Lung microvascular endothelial cell (primary cell): ENCODE measurements around the gene PPFIA4. TPM values are rescaled to one million over a fixed set of nuclear protein-coding genes. Genes with fewer than 3 reads are reported as not detected.

ENCODE experiments used
- DNase-seq, 2 donors: peaks; one replicate each; pipeline versions ENCODE4 v3.0.0 to v3.0.0-alpha.2; 2010; ENCODE audit warnings: low read depth in 2 of 2
- total RNA-seq: library from RNA; depleted of rRNA; stranded (reverse); fragments of >200 nt; gene quantifications from 2 replicates; pipeline ENCODE4 v1.2.1, GENCODE V29; 2014

Gene PPFIA4
- total RNA-seq, 1 donor from 2014 or later, result under 0.01 TPM

- DNase-seq, result no peak
These were observed 72.2 kb downstream of the PPFIA4 start for GRCh38 chr1:203098445-203098844.

GRCh38 chr1:203098914-203099520 lies 72.7 kb downstream of the PPFIA4 start:
- DNase-seq, result no peak

GRCh38 chr1:203099805-203100515 lies 73.7 kb downstream of the PPFIA4 start:
- no peak for DNase-seq

GRCh38 chr1:203100516-203100869 lies 74.2 kb downstream of the PPFIA4 start:
- DNase-seq, result no peak

GRCh38 chr1:203101813-203102634 lies 75.7 kb downstream of the PPFIA4 start:
- no peak for DNase-seq

- no peak for DNase-seq
These were observed 76.9 kb downstream of the PPFIA4 start for GRCh38 chr1:203103216-203103615.

GRCh38 chr1:203103829-203104495 lies 77.7 kb downstream of the PPFIA4 start:
- DNase-seq, result peak; percentile 40 to 73

GRCh38 chr1:203104789-203105390 lies 78.6 kb downstream of the PPFIA4 start:
- no peak for DNase-seq

- no peak for DNase-seq
These were observed 86.2 kb downstream of the PPFIA4 start for GRCh38 chr1:203112475-203112874.

- no peak for DNase-seq
These were observed 87.0 kb downstream of the PPFIA4 start for GRCh38 chr1:203113308-203113707.

GRCh38 chr1:203114202-203114601 lies 87.9 kb downstream of the PPFIA4 start:
- no peak for DNase-seq

GRCh38 chr1:203116091-203116820 lies 90.0 kb downstream of the PPFIA4 start:
- DNase-seq, result no peak

GRCh38 chr1:203117611-203118575 lies 91.6 kb downstream of the PPFIA4 start:
- DNase-seq, result peak; percentile 53 to 59

- no peak for DNase-seq
These were observed 94.2 kb downstream of the PPFIA4 start for GRCh38 chr1:203120325-203121153.

- no peak for DNase-seq
These were observed 95.1 kb downstream of the PPFIA4 start for GRCh38 chr1:203121186-203122015.

- no peak for DNase-seq
These were observed 95.9 kb downstream of the PPFIA4 start for GRCh38 chr1:203122159-203122558.

GRCh38 chr1:203124011-203124410 lies 97.7 kb downstream of the PPFIA4 start:
- no peak for DNase-seq
